Measurements from ENCODE around the gene RAB13.
"Not testable (repeated sequence)": the region's sequence is repeated elsewhere in the genome, so short reads cannot be mapped to it uniquely, and the experiment has no call there.

The RAB13 gene

GRCh38 chr1:153985941-153986761 lies at the start of gene RAB13:
TSS of gene RAB13 (minus strand) at chr1:153986339. CDS start at chr1:153986236, 103 bp downstream.
- no peak for DNase-seq (ENCODE audit: low read depth)

GRCh38 chr1:154033697-154034096 lies 47.6 kb upstream of the RAB13 start:
- not testable (repeated sequence) for DNase-seq (ENCODE audit: low read depth)

- DNase-seq (ENCODE audit: low read depth), result no peak
These were observed 33.8 kb upstream of the RAB13 start for GRCh38 chr1:154019940-154020339.

GRCh38 chr1:154019269-154019668 lies 33.1 kb upstream of the RAB13 start:
- no peak for DNase-seq (ENCODE audit: low read depth)

GRCh38 chr1:154014154-154014907 lies 28.2 kb upstream of the RAB13 start:
- no peak for DNase-seq (ENCODE audit: low read depth)

- not testable (repeated sequence) for DNase-seq (ENCODE audit: low read depth)
These were observed 26.4 kb upstream of the RAB13 start for GRCh38 chr1:154012543-154012942.

- no peak for DNase-seq (ENCODE audit: low read depth)
These were observed 26.0 kb upstream of the RAB13 start for GRCh38 chr1:154012129-154012528.

- no peak for DNase-seq (ENCODE audit: low read depth)
These were observed 20.0 kb upstream of the RAB13 start for GRCh38 chr1:154006136-154006535.

GRCh38 chr1:154000420-154000819 lies 14.3 kb upstream of the RAB13 start:
- DNase-seq (ENCODE audit: low read depth), result no peak

GRCh38 chr1:153996882-153997281 lies 10.7 kb upstream of the RAB13 start:
- DNase-seq (ENCODE audit: low read depth), result not testable (repeated sequence)

- no peak for DNase-seq (ENCODE audit: low read depth)
These were observed 9.5 kb upstream of the RAB13 start for GRCh38 chr1:153995640-153996039.

- DNase-seq (ENCODE audit: low read depth), result no peak
These were observed 9.1 kb upstream of the RAB13 start for GRCh38 chr1:153995202-153995601.

GRCh38 chr1:153991806-153992205 lies 5.7 kb upstream of the RAB13 start:
- no peak for DNase-seq (ENCODE audit: low read depth)

- no peak for DNase-seq (ENCODE audit: low read depth)
These were observed 5.1 kb upstream of the RAB13 start for GRCh38 chr1:153991151-153991630.

- peak; percentile 70 for DNase-seq (ENCODE audit: low read depth)
These were observed 4.5 kb upstream of the RAB13 start, which contains the start of gene RPS27 for GRCh38 chr1:153990468-153991150. TSS of gene RPS27 (plus strand) at chr1:153990762. CDS start at chr1:153990797, 35 bp downstream.

GRCh38 chr1:153987621-153988020 lies 1.5 kb upstream of the RAB13 start:
- DNase-seq (ENCODE audit: low read depth), result no peak

- no peak for DNase-seq (ENCODE audit: low read depth)
These were observed 712 bp downstream of the RAB13 start for GRCh38 chr1:153985341-153985912.

- DNase-seq (ENCODE audit: low read depth), result no peak
These were observed 1.8 kb downstream of the RAB13 start for GRCh38 chr1:153984123-153984894.

- DNase-seq (ENCODE audit: low read depth), result not testable (repeated sequence)
These were observed 4.4 kb downstream of the RAB13 start for GRCh38 chr1:153981735-153982134.

- DNase-seq (ENCODE audit: low read depth), result not testable (repeated sequence)
These were observed 7.0 kb downstream of the RAB13 start for GRCh38 chr1:153979091-153979490.

GRCh38 chr1:153978274-153978909 lies 7.7 kb downstream of the RAB13 start:
- no peak for DNase-seq (ENCODE audit: low read depth)
